NCI-H2196 treated with DMSO at 0.1 percent for 48 hours (cell line): ENCODE results near the gene VIPR2.

Source experiments
- DNase-seq: peaks from one replicate; lab custom pipeline; 2025; ENCODE audit not compliant: unreplicated experiment; lab: John Stamatoyannopoulos, UW

Gene VIPR2

DNA sequence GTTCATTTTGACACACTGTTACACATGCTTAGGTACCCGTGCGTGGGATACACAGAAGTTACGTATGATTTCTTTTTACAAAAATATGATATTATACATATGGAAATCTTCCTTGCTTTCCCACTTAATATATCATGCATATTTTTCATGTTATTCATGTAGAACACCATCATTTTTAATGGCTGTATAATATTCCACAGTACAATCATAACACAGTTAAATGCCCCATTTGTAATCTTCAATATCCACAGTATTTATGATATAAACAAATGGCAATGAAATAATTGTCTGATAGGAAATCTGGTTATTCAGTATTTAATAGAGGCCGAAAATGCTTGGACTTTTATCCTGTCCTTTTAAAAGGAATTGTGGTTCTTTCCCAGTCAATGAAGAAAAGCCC, 23.2 kb downstream of the VIPR2 start:
- DNase-seq, result no peak

DNA sequence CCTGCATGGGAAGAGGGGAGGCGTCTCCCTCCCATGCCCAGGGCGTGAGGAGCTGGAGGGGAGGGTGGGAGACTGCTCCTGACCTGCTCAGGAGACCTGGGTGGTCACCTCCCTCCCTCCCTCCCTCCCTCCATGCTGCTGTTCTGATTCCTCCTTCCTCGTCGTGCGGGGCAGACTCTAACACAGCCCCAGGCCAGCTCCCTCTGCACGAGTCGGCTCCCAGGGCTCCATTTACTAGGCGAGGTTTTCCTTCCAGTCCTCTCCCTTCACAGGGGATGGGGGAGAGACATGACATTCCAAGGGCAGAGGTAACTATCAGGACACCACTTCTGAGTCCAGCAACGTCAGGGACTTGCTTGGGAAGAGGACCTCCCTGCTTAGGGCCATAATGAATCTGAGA, 23.6 kb downstream of the VIPR2 start:
- no peak for DNase-seq

DNA sequence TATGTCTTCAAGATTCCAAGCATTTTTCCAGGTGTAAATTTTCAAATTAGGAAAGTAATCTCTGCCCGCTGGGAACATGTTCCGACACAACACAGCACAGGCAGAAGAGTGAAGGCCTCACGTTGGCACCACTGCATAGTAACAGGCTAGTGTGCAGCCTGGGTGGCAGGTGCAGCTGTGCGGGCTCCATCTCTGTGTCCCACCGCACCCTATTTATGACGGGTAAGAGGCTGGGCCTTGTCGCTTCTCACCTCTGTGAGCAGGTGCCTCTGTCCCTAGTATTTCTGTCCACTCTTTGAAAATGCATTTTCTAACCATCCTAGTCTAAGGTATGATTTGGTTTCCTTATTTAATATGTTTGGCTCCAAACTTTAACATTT, 24.1 kb downstream of the VIPR2 start:
- DNase-seq, result no peak

DNA sequence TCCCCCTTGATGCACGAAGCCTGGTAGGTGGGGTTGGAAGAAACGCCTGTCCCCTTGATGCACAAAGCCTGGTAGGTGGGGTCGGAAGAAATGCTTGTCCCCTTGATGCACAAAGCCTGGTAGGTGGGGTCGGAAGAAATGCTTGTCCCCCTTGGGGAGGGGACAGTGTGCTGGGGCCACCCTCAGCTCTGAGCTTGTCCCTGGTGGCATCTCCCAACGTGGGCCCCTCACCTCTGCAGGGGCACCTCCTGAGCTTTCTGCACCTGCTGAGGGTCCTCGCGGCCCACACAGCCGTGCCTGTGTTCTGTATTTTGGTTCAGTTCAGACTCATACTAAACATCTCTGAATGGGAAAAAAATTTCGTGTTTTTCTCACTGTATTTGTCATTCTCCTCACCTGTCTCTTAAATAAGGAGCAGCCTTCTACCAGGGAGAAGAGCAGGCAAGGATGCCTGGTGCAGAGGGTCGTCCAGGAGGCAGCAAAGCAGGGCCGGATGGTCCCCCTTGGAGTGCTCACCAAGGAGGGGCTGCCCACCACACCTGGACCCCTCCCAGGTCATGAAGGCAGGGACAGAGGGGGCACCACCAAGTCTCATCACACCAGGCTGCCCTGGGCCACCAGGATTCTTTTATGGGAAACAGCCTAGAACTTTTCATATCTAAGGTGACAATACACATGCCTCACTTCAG, 24.7 kb downstream of the VIPR2 start:
- no peak for DNase-seq

DNA sequence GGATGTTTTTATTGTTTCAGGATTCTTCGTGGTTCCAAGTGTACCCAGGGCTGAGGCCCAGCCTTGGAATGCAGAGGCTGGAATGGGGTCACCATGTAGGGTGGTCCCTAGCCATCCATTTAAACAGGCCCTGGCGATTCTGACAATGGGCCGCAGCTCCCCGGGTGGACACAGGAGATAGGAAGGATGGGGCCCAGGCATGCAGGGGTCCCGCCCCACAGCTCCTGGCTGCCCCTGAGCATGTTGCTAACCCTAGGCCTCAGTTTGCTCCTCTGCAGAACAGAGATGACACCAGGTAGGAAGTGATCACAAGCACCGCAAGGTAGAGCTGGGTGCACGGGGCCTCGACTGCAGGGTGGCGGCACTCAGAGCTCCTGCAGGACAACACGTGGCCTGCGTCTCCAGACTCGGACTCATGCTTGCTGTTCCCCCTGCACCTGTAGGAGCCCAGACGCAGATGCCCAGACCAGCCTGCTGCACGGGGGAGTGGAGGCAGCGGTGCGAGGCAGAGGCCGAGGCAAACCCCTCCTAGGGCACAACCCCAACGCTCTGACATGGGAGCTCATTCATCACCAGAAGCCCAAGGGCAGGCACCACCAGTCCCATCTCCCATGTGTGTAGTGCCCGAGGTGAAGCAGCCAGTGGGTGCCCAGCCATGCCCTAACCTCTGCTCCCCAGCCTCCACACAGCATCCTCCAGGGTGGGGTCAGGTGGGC, 25.5 kb downstream of the VIPR2 start:
- no peak for DNase-seq

- DNase-seq, result no peak
Measured at GRCh38 chr7:159118623-159119022, 26.0 kb downstream of the VIPR2 start.

DNA sequence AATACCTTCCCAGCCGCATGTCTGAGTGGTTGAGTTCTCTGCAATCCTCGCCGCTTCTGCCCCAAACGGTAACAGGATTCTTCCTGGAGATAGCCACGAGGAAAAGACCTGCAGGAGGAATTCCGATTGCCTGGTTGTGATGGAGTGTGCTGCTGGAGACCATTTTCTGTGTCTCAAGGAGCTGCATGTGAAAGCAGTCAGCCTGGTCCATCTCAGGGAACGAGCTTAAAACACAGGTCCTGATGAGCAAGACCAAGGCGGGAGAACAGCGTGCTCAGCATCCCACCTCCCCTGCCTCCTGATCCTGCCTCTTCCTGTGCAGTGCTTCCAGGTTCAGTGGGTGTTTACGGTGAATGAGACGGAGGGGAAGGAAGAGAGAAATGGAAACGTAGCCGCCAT, 26.5 kb downstream of the VIPR2 start:
- no peak for DNase-seq

DNA sequence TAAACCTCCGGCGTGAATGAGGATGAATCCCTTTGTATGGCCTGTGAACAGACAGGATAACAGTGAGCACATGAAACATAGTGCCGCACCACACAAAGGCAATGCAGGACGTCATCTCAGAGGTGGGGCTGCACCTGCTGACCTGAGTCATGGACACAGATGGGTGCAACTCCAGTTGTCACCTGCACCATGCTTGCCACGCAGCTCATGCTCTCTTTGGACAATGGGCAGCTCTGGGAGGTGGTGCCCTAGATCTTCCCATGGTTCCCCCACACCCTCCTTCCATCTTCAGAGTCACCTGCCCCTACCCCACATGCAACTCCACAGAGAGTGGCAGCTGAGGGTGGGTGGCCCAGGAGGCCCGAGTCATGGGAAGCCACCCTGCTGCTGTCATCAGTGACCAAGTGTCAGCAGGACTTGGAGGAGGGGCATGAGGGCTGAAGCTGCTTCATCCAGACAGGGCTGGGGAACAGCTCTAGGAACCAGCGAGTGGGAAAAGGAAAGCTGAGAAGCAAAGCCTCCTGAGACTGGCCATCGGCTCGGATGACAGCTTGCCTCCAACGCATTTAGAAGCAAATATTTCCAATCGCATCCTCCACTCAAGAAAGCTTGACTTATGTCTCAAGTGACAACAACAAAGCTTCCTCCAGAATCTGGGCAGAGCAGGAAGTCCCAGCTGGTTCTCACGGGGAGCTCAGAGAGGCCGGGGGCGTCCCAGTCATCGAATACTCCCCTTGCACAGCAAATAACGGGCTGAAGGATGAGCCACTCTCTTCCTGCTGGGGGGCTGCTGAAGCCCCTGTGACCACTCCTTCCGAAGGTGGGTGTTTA, 27.1 kb downstream of the VIPR2 start:
- no peak for DNase-seq

GRCh38 chr7:159116581-159117339, 27.9 kb downstream of the VIPR2 start:
- no peak for DNase-seq

GRCh38 chr7:159115601-159116501, 28.8 kb downstream of the VIPR2 start:
- DNase-seq, result peak; percentile 1

- DNase-seq, result no peak
Measured at GRCh38 chr7:159114981-159115380, 29.7 kb downstream of the VIPR2 start.

GRCh38 chr7:159114096-159114495, 30.6 kb downstream of the VIPR2 start:
- DNase-seq, result no peak

GRCh38 chr7:159113056-159113455, 31.6 kb downstream of the VIPR2 start:
- no peak for DNase-seq

DNA sequence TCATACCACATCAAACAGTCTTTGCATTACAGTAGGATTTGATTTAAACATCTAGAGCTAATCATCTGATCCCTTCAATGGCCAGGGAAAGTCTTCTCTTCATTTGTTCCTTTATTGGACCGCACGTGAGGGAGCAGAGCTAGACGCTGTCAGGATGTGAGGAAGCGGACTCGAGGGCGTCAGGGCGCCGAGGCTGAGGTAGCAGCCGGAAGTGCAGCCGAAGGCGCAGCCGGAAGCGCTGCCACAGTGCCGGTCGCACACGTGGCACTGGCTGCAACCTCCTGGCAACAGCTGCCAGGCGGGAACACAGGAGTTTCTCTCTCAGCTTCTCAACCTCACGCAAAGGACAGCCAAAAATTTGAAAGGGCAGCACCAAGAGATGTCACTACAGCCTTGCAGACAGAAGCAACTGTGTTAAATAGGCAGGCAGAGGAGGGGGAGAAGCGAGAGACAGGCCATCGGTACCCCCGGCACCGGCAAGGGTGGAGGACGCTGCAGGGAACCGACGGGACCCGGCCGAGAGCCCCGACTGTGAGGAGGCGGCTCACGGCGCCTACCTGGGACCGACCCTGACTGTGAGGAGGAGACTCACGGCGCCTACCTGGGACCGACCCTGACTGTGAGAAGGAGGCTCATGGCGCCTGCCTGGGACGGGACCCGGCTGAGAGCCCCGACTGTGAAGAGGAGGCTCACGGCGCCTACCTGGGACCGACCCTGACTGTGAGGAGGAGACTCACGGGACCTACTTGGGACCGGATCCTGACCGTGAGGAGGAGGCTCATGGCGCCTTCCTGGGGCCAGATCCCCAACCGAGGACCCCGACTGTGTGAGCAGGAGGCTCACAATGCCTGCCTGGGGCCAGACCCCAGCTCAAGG, 32.3 kb downstream of the VIPR2 start:
- DNase-seq, result no peak

GRCh38 chr7:159109653-159110035, 35.0 kb downstream of the VIPR2 start:
- DNase-seq, result no peak

GRCh38 chr7:159108941-159109652, 35.6 kb downstream of the VIPR2 start:
- DNase-seq, result no peak

DNA sequence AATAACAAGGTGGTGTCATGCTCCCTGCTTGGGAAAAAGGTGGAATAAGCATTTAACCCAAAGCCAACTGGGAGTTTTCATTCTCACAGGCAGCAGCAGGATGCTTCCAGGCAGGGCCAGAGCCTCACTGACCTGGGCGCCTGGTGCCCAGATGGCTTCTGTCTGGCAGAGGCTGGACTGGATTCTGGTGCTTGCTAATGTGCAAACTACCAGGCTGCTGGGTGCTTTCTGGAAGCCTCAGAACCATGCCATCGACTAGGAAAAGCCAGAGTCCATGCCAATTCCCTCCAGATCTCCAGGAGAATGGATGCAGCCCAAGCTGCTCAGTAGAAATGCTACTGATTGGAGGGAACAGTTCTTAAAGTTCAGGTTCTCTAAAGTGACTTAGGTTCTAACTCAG, 36.2 kb downstream of the VIPR2 start:
- no peak for DNase-seq

DNA sequence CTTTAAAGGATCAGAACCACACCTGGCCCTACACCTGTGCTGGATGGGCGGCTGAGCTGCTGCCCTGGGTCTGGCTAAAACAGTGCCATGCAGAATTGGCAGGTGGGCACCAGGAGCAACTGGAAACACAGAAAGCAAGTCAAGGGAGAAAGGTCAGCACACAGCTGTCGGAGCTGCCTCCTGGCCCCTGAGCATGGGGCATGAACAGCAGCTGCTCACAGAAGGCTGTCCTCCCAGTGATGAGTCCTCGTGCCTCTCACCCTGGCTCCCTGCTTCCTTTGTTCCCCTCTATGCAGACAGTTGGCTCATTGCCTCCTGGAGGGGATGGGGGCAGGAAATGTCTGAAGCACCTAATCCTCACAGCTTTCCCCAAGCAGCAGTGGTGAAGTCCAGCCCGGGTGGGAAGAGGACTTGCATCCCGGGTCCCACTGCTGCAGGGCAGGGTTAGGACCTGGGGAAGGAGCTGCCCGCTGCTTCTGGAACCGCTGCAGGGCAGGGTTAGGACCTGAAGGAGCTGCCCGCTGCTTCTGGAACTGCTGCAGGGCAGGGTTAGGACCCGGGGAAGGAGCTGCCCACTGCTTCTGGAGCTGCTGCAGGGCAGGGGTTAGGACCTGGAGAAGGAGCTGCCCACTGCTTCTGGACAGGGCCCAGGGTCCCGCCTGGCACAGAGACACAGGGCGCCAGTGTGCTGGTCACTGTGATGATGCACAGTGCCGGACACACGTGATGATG, 37.3 kb downstream of the VIPR2 start:
- DNase-seq, result no peak
